Mucosa of descending colon (tissue), 3 donors: ENCODE measurements around the gene FHIT. TPM values are rescaled to one million over a fixed set of nuclear protein-coding genes. Genes with fewer than 3 reads are reported as not detected.

ENCODE experiments used
- ATAC-seq: fragments of 200-7000 bp; cut with Tn5 transposase; one replicate; pipeline ENCODE4 v1.9.1; 2020; ENCODE audit warnings: mild to moderate bottlenecking, moderate library complexity
- DNase-seq, 3 donors: peaks; one replicate each; pipeline ENCODE4 v3.0.0-alpha.2; 2020
- H3K36me3 ChIP-seq: fragments of 200-600 bp; one replicate; pipeline ENCODE4 v1.8.0; 2021; ENCODE audit warnings: low read depth, mild to moderate bottlenecking
- H3K4me1 ChIP-seq: fragments of 200-600 bp; one replicate; pipeline ENCODE4 v1.8.0; 2021; ENCODE audit warnings: low read depth, mild to moderate bottlenecking
- H3K4me3 ChIP-seq: fragments of 200-600 bp; one replicate; pipeline ENCODE4 v1.8.0; 2021; ENCODE audit warnings: mild to moderate bottlenecking
- H3K9me3 ChIP-seq: fragments of 200-600 bp; one replicate; pipeline ENCODE4 v1.8.0; 2021; ENCODE audit warnings: mild to moderate bottlenecking
- intact Hi-C, 2 donors: fragments of 100-400 bp; cut with DNase I in 1 of 2; cut with micrococcal nuclease in 1 of 2; formaldehyde crosslinking; loops; one replicate each; pipeline versions ENCODE4 v1.11.0 to v1.11.1; 2022; cut with DNase I, micrococcal nuclease
- total RNA-seq, 3 donors: library from RNA; stranded (reverse); fragmentation: NEBNext Ultra II Directional in 2 of 3; extraction: Animal tissue kit (Norgen Biotek cat#: 25700) in 2 of 3; gene quantifications; one replicate each; pipeline versions ENCODE4 v1.2.1 to v1.2.4, GENCODE V29; 2021 to 2023
- TF ChIP-seq, protein P1 (sequence below): fragments of 200-600 bp; IDR thresholded peaks from one replicate; pipeline ENCODE4 v1.8.0; 2022; ENCODE audit warnings: antibody characterized with exemption, mild to moderate bottlenecking
- donor health status: DM: no; HTN: no; CAD: no; lungs with moderate emphysema.
- donor health status: DM: no; HTN: no; CAD: no.
- donor health status: DM: no; HTN: yes; CAD: no.

FHIT gene
- total RNA-seq, 3 donors from 2014 or later = 8.9 to 20.7 (median 18.6) TPM

DNA sequence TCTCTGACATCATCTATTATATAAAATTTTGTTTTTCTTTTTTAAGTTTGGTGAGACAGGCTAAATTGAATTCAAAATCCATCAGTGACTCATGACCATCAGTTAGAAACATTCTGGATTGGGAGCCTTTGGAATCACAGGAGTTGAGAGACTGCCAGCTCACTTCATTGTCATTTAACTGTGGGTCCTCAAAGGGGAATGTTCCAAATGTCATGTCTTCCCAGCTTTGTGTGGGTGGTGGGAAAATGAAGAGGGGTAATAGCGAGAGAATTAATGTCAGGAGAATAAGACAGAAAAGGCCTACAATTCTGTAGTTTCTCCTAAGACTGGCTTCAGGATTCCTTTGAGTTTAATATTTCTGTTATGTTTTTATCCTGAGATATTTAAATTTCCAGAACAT lies 1051.9 kb downstream of the FHIT start:
- ATAC-seq = no peak

GRCh38 chr3:60198179-60198720 lies 1053.0 kb downstream of the FHIT start:
- TF ChIP-seq, protein P1, sequence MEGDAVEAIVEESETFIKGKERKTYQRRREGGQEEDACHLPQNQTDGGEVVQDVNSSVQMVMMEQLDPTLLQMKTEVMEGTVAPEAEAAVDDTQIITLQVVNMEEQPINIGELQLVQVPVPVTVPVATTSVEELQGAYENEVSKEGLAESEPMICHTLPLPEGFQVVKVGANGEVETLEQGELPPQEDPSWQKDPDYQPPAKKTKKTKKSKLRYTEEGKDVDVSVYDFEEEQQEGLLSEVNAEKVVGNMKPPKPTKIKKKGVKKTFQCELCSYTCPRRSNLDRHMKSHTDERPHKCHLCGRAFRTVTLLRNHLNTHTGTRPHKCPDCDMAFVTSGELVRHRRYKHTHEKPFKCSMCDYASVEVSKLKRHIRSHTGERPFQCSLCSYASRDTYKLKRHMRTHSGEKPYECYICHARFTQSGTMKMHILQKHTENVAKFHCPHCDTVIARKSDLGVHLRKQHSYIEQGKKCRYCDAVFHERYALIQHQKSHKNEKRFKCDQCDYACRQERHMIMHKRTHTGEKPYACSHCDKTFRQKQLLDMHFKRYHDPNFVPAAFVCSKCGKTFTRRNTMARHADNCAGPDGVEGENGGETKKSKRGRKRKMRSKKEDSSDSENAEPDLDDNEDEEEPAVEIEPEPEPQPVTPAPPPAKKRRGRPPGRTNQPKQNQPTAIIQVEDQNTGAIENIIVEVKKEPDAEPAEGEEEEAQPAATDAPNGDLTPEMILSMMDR = no peak
- Histone ChIP-seq H3K4me3 (no peak overlapping the region), H3K36me3 (no peaks in the 10 kb centered on the region), H3K9me3 (no peaks in the 10 kb centered on the region), H3K4me1 (no peaks in the 10 kb centered on the region)
- DNase-seq (no peak), ATAC-seq (no peak)
- intact Hi-C loops = no loop called here

More for the DNA sequence above, 1051.9 kb downstream of the FHIT start:
- DNase-seq = no peak
- intact Hi-C loops = no loop called here
- H3K9me3 ChIP-seq = no peaks in the 10 kb centered on the region
- H3K4me1 ChIP-seq = no peaks in the 10 kb centered on the region
- TF ChIP-seq, protein P1 = no peak
- no peak overlapping the region for H3K4me3 ChIP-seq
- H3K36me3 ChIP-seq = no peaks in the 10 kb centered on the region

- intact Hi-C loops = no loop called here
- TF ChIP-seq, protein P1 = no peak
- no peak for ATAC-seq
Measured at GRCh38 chr3:60192297-60193114, 1058.7 kb downstream of the FHIT start.

GRCh38 chr3:60190073-60190472 lies 1061.2 kb downstream of the FHIT start:
- no peak for DNase-seq
- ATAC-seq = no peak
- H3K4me3 ChIP-seq = no peak overlapping the region
- no peaks in the 10 kb centered on the region for H3K4me1 ChIP-seq
- no peaks in the 10 kb centered on the region for H3K9me3 ChIP-seq
- H3K36me3 ChIP-seq = no peaks in the 10 kb centered on the region
- intact Hi-C loops = no loop called here
- TF ChIP-seq, protein P1 = no peak

More at GRCh38 chr3:60192297-60193114, 1058.7 kb downstream of the FHIT start:
- no peak for DNase-seq
- Histone ChIP-seq H3K4me1 (no peaks in the 10 kb centered on the region), H3K9me3 (no peaks in the 10 kb centered on the region), H3K36me3 (no peaks in the 10 kb centered on the region), H3K4me3 (no peak overlapping the region)

- no peaks in the 10 kb centered on the region for H3K36me3 ChIP-seq
- ATAC-seq = no peak
- no peak for DNase-seq
- H3K9me3 ChIP-seq = no peaks in the 10 kb centered on the region
- intact Hi-C loops = no loop called here
- H3K4me3 ChIP-seq = no peak overlapping the region
- TF ChIP-seq, protein P1 = no peak
- no peaks in the 10 kb centered on the region for H3K4me1 ChIP-seq
Measured at GRCh38 chr3:60189304-60189703, 1061.9 kb downstream of the FHIT start.
